ENCODE data around the gene POLDIP3. TPM values are rescaled to one million over a fixed set of nuclear protein-coding genes. Genes with fewer than 3 reads are reported as not detected.
"Not testable (repeated sequence)": the region's sequence is repeated elsewhere in the genome, so short reads cannot be mapped to it uniquely, and the experiment has no call there.

Gene POLDIP3
- total RNA-seq, 8 experiments from 2014 or later: 35.5 to 63.0 (median 54.1) TPM

DNA sequence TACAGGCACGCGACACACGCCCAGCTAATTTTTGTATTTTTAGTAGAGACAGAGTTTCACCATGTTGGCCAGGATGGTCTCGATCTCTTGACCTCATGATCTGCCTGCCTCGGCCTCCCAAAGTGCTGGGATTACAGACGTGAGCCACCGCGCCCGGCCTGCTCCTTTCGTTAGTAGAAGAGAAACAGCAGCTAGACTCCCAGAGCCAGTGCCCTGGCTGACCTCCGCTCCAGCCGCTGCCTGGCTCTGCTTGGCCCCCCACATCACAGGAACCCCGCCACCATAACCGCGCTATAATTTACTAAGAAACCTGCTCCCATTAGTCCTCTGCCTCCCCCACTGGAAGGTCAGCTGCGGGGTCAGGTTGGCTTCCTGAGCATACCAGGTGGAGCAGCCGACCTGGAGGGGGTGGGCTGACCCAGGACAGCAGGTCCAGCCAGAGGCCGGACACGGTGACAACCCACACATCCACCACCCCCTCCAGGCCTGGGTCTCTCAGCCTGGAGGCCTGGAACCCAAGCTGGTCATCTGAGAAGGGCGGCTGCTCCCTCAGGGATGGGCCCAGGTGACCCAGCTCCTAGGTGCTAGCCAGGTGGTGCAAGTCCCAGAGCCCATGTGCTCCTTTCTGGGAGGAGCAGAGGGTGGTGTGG is 7.5 kb upstream of the POLDIP3 start:
- Histone ChIP-seq H3K4me1 (replicated peaks in 1 of 2) (no peaks in the 10 kb centered on the region), H3K4me3 (no peak overlapping the region), H3K27ac (no peak overlapping the region)
- no peak for ATAC-seq (replicated peaks in 6 of 8)
- in situ Hi-C loops (cut with MboI; ENCODE audit: low pct_unique_long_range_greater_than_20kb in 2 of 9, low sequenced_read_pairs in 9 of 9, unreplicated experiment in 9 of 9): no loop called here
- 93 to 100% (median 100%) methylated on average over 1 to 6 of the region's 20 CpGs; no CpG with 5 or more reads in 5 of the 10 experiments for WGBS, 10 experiments

DNA sequence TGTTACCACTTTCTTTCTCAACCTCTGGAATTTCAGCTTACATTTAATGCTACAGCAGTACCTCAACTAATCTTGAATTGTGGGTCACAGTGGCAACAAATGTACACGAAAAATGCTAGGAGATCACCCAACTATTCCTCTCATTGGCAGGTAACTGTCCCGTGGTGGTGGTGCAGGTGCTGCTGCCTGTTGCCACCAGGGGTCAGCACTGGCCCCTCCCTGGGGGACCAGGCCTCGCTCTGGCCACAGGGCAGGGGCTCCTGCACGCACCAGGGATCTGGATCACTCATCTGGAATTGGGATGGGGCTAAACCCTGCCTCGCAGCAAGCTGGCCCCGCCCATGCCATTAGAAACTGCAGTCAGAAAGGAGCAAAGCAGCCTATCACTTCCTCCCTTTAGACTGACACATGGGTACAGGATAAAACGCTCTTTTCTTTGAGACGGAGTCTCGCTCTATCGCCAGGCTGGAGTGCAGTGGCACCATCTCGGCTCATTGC is 6.9 kb upstream of the POLDIP3 start:
- in situ Hi-C loops (cut with MboI; ENCODE audit: low pct_unique_long_range_greater_than_20kb in 2 of 9, low sequenced_read_pairs in 9 of 9, unreplicated experiment in 9 of 9): no loop called here
- H3K4me1 ChIP-seq (replicated peaks in 1 of 2): no peaks in the 10 kb centered on the region
- 0 to 40% (median 11%) methylated on average over 1 to 3 of the region's 11 CpGs; no CpG with 5 or more reads in 5 of the 10 experiments for WGBS, 10 experiments
- no peak overlapping the region for H3K4me3 ChIP-seq
- ATAC-seq (replicated peaks in 6 of 8): peak; percentile 81 to 97 (median 84)
- no peak overlapping the region for H3K27ac ChIP-seq

DNA sequence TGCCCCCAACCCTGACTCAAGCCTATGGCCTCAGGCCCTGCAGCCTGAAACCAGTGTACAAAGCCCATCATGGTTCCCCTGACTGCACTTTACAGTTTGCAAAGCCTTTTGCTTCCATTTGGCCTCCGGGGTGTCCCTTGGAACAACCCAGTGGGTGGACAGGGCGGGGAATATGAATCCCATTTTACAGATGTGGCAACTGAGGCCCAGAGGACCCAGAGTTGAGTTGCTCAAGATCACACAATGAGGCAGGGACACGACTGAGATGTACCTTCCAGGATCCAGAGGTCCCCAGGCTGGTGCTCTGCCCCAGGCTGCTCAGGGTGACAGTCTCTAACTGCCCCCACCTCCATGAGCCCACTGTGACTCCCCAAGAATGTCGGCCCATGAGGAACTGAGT is 5.4 kb upstream of the POLDIP3 start:
- ATAC-seq (replicated peaks in 6 of 8): no peak
- peaks cover 7% of the 10 kb centered on the region in 2 donors for H3K4me1 ChIP-seq (replicated peaks in 1 of 2)
- 100% methylated on average over 1 to 2 of the region's 4 CpGs; no CpG with 5 or more reads in 8 of the 10 experiments for WGBS, 10 experiments
- H3K27ac ChIP-seq: no peak overlapping the region
- H3K4me3 ChIP-seq: no peak overlapping the region
- in situ Hi-C loops (cut with MboI; ENCODE audit: low pct_unique_long_range_greater_than_20kb in 2 of 9, low sequenced_read_pairs in 9 of 9, unreplicated experiment in 9 of 9): no loop called here

DNA sequence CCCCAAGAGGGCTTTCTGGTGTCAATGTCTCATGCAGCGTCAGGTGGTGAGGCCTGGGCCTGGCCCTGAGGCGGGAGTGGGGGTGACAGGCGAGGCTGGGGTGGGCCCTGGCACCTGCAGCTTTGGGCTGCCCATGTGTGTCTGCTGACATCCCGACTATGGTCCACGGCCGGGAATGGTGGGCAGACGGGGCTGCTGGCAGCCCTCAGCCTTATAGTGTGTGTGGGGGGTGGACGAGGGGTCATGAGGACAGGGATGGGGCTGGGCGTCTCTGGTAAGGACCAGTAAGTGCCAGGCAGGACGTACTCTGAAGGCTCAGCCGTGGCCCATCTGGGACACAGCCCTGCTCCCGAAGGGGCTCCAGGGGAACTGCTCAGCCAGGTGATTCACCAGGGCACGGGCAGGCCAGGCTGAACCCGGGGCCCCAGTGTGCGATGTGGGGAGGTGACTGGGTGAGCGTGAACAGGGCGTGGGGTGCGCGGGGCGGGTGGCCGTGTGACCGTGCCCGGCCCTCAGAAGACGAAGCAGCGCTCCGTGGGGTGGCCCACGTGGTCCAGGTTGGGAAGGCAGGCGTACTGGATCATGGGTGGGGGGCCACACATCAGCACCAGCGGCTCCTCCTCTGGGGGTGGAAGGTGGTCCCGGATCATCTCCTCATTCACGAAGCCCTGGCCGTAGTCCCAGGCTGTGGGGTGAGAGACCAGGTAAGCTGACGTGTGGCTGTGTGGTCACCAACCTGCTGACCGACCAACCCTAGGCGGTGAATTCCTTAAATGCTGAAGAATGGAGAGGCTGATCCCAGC is 4.8 kb upstream of the POLDIP3 start:
- peaks cover 7% of the 10 kb centered on the region in 2 donors for H3K4me1 ChIP-seq (replicated peaks in 1 of 2)
- no peak overlapping the region for H3K4me3 ChIP-seq
- in situ Hi-C loops (cut with MboI; ENCODE audit: low pct_unique_long_range_greater_than_20kb in 2 of 9, low sequenced_read_pairs in 9 of 9, unreplicated experiment in 9 of 9): no loop called here
- H3K27ac ChIP-seq: no peak overlapping the region
- ATAC-seq (replicated peaks in 6 of 8): no peak
- WGBS, 10 experiments: 80 to 100% (median 100%) methylated on average over 1 of the region's 35 CpGs; no CpG with 5 or more reads in 7 of the 10 experiments

DNA sequence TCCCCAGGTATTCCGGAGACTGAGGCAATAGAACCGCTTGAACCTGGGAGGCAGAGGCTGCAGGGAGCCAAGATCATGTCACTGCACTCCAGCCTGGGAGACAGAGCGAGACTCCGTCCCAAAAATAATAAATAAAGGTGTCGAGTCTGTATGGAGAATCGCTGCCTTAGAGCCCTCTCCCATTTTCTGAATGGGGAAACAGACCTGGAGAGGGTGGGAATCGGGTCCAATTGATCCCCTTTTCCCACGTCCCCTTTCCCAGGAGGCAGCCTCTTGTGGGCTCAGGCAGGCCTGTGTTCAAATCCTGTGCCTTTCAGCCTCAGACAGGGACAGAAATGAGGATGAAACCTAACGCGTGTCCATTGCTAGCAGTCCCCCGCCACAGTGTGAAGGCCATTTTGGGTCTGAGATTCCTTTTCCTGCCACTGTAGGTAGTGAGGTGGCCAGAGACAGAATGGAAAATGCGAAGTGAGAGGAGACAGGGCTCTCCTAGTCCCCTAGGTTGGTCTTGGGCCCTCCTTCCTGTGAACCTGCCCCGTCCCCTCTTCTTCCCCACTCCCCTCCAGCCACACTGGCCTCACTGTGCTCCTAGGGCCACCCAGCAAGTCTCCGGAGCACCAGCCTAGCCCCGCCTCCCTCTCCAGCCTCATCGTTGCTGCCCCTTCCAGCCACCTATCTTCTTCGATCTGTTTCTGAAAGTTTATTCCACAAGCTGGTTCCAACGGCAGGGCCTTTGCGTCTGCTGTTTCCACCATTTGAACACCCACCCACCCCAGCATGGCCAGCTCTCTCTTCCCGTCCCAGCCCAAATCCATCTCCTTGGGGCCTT is 2.7 kb upstream of the POLDIP3 start:
- no peak overlapping the region for H3K27ac ChIP-seq
- in situ Hi-C loops (cut with MboI; ENCODE audit: low pct_unique_long_range_greater_than_20kb in 2 of 9, low sequenced_read_pairs in 9 of 9, unreplicated experiment in 9 of 9): no loop called here
- H3K4me1 ChIP-seq (replicated peaks in 1 of 2): peaks cover 17 to 20% of the 10 kb centered on the region in 2 donors
- 37 to 100% (median 87%) methylated on average over 1 to 8 of the region's 20 CpGs; no CpG with 5 or more reads in 2 of the 10 experiments for WGBS, 10 experiments
- ATAC-seq (replicated peaks in 6 of 8): no peak
- no peak overlapping the region for H3K4me3 ChIP-seq

DNA sequence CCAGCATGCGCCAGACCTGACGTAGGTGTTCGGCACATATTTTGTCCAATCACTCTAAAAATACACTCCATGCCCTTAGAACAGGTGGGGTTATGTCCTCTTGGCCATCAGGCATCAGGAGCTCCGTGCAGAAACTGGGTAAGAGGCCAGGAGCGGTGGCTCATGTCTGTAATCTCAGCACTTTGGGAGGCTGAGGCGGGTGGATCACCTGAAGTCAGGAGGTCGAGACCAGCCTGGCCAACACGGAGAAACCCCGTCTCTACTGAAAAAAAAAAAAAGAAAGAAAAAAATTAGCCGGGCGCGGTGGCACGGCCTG is 1.1 kb upstream of the POLDIP3 start:
- Histone ChIP-seq H3K4me1 (replicated peaks in 1 of 2) (peaks cover 19 to 22% of the 10 kb centered on the region in 2 donors), H3K4me3 (peak overlapping the region in 4 of 5 donors; percentile 73 to 88 (median 80)), H3K27ac (peak overlapping the region; percentile 98 to 99)
- peak in 1 of 8 experiments; percentile 0 for ATAC-seq (replicated peaks in 6 of 8)
- 0 to 100% (median 40%) methylated on average over 1 to 9 of the region's 13 CpGs; no CpG with 5 or more reads in 1 of the 10 experiments for WGBS, 10 experiments
- in situ Hi-C loops (cut with MboI; ENCODE audit: low pct_unique_long_range_greater_than_20kb in 2 of 9, low sequenced_read_pairs in 9 of 9, unreplicated experiment in 9 of 9): not testable (repeated sequence)

DNA sequence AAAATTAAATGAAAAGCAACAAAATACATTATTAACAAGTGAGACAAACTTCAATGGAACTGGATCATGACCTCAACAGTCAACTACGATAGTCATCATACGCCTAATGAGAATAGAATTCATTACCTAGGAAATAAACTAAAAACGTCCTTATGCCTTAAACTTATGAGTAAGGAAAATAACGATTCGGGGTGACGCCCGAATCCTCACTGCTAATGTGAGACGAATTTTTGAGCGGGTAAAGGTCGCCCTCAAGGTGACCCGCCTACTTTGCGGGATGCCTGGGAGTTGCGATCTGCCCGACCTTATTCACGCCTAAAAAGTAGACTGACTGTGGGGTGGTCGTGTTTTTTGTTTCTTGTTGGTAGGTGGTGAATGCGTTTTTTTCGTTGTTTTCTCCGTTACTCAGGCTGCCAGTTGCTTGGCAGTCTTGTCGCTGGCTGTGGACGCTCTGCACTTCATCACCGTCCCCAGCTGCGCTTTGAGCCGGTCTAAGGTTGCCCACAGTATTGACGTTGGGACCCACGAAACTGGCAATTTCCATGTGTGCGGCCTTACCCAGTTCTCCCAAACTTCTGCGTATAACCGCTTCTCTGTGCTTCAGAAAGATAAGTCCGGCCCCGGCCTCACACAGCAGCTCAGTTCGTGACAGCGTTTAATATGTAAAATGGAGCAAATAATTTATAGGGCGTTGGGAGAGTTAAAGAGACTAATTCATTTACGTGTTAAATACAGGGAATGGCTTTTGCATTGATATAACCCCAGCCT is 593 bp upstream of the POLDIP3 start:
- WGBS, 10 experiments: 0 to 7% (median 1%) methylated on average over 1 to 19 of the region's 35 CpGs
- Histone ChIP-seq H3K4me3 (peak overlapping the region; percentile 63 to 88 (median 79)), H3K4me1 (replicated peaks in 1 of 2) (peaks cover 19 to 22% of the 10 kb centered on the region in 2 donors), H3K27ac (peak overlapping the region; percentile 98 to 99)
- in situ Hi-C loops (cut with MboI; ENCODE audit: low pct_unique_long_range_greater_than_20kb in 2 of 9, low sequenced_read_pairs in 9 of 9, unreplicated experiment in 9 of 9): no loop called here
- peak; percentile 58 to 79 (median 72) for ATAC-seq (replicated peaks in 6 of 8)

DNA sequence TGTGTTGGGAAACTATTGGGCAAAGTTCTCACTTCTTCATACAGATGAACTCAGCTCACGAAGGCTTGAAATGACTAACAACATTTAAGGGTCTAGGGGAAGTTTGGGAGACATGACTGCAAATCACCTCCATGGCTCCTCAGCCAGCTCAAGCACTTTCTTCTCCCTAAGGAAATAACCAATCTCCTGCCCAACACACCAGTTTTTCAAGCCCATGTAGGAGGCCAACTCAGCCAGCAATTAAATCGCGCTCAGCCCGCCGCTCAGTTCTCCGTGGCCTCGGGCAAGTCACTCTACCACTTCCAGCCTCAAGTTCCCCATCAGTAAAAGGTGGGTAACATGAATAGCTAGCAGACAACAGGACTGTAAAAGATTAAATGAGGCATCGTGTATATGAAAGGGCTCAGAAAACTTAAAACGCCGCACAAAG is 796 bp downstream of the POLDIP3 start:
- Histone ChIP-seq H3K4me1 (replicated peaks in 1 of 2) (peaks cover 27 to 33% of the 10 kb centered on the region in 2 donors), H3K27ac (peak overlapping the region; percentile 98 to 99), H3K4me3 (peak overlapping the region; percentile 63 to 88 (median 79))
- in situ Hi-C loops (cut with MboI; ENCODE audit: low pct_unique_long_range_greater_than_20kb in 2 of 9, low sequenced_read_pairs in 9 of 9, unreplicated experiment in 9 of 9): no loop called here
- WGBS, 10 experiments: 0 to 7% (median 3%) methylated on average over 1 to 10 of the region's 10 CpGs; no CpG with 5 or more reads in 3 of the 10 experiments
- peak in 2 of 8 experiments; percentile 0 to 2 for ATAC-seq (replicated peaks in 6 of 8)

DNA sequence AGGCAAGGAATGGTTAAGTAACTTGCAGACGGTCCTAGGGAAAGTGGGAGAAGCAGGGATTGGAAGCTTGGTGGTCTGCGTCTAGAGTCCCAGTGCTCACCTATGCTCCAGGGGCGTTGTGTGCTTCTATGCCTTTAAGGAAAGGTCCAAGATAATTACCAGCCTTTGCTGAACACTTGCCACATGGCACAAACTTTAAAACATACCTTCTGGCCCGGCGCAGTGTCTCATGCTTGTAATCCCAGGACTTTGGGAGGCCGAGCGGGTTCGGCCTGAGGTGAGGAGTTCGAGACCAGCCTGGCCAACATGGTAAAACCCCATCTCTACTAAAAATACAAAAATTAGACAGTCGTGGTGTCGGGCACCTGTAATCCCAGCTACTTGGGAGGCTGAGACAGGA is 2.3 kb downstream of the POLDIP3 start:
- H3K4me1 ChIP-seq (replicated peaks in 1 of 2): peaks cover 33 to 38% of the 10 kb centered on the region in 2 donors
- in situ Hi-C loops (cut with MboI; ENCODE audit: low pct_unique_long_range_greater_than_20kb in 2 of 9, low sequenced_read_pairs in 9 of 9, unreplicated experiment in 9 of 9): no loop called here
- no peak overlapping the region for H3K27ac ChIP-seq
- WGBS, 10 experiments: 86 to 100% (median 94%) methylated on average over 5 to 10 of the region's 11 CpGs; no CpG with 5 or more reads in 5 of the 10 experiments
- ATAC-seq (replicated peaks in 6 of 8): no peak
- no peak overlapping the region for H3K4me3 ChIP-seq

DNA sequence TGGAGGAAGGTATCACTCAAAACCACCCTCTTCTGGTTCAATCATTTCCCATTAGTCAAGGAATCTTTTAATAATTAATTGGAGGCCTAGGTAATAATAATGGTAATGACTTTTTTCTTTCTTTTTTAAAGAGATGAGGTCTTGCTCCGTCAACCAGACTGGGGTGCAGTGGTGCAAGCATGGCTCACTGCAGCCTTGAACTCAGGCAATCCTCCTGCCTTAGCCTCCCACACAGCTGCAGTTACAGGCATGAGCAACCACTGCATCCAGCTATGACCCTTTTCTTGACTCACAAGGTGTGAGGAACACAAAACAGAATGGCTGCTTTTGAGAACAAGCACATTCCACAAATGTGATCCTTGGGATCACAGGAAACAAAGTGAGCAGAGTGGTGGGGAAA is 3.6 kb downstream of the POLDIP3 start:
- 43 to 100% (median 83%) methylated on average over 1 of the region's 1 CpG; no CpG with 5 or more reads in 6 of the 10 experiments for WGBS, 10 experiments
- Histone ChIP-seq H3K27ac (no peak overlapping the region), H3K4me1 (replicated peaks in 1 of 2) (peaks cover 32 to 38% of the 10 kb centered on the region in 2 donors), H3K4me3 (no peak overlapping the region)
- in situ Hi-C loops (cut with MboI; ENCODE audit: low pct_unique_long_range_greater_than_20kb in 2 of 9, low sequenced_read_pairs in 9 of 9, unreplicated experiment in 9 of 9): no loop called here
- no peak for ATAC-seq (replicated peaks in 6 of 8)

DNA sequence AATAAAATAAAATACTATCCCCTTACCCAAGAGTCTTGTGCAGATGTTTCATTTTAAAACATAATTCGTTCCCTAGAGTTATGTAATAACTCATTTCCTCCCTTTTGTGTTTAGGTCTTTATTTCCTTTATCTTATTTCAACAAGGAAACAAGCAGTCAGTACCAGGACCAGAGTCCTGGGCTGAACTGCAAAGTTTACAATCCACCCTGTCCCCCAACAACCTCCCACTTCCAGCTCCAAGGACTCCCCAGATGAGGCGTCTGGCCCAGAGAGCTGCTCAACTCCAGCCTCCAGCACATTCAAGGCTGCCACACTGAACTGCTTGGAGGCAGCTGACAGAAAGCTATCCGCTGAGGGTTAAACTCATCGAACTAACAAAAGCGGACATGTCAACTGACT is 4.5 kb downstream of the POLDIP3 start:
- peaks cover 27 to 31% of the 10 kb centered on the region in 2 donors for H3K4me1 ChIP-seq (replicated peaks in 1 of 2)
- WGBS, 10 experiments: 59 to 100% (median 96%) methylated on average over 1 to 5 of the region's 5 CpGs; no CpG with 5 or more reads in 2 of the 10 experiments
- no peak for ATAC-seq (replicated peaks in 6 of 8)
- in situ Hi-C loops (cut with MboI; ENCODE audit: low pct_unique_long_range_greater_than_20kb in 2 of 9, low sequenced_read_pairs in 9 of 9, unreplicated experiment in 9 of 9): no loop called here
- H3K4me3 ChIP-seq: no peak overlapping the region
- H3K27ac ChIP-seq: no peak overlapping the region

DNA sequence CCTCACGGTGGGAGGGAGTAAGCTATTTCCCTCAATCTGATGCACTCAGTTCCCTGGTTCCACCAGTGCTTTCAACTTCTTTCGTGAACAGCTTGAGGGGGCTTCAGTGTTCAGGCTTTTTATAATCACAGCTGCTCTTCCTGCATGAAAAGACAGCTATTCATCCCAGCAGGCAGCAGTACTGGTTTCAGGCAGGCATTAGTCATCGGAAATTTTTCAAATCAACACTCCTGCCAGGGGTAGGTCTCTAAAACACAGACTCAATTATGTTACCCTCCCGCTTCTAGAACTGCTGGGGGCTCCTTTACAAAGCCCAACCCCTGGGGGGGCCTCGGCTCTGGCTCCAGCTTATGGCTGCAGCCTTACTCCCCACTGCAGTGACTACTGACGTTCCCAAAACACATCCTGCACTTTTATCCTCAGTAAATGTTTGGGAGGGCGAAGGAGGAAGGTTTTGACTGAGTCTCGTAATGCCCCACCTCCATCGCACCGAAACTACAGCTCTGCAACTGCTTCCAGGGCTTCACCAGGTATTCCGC is 5.8 kb downstream of the POLDIP3 start:
- 0 to 67% (median 32%) methylated on average over 1 to 8 of the region's 11 CpGs; no CpG with 5 or more reads in 1 of the 10 experiments for WGBS, 10 experiments
- ATAC-seq (replicated peaks in 6 of 8): peak; percentile 60 to 87 (median 74)
- Histone ChIP-seq H3K4me3 (peak overlapping the region in 2 of 5 donors; percentile 8 to 10), H3K27ac (peak overlapping the region; percentile 4 to 78), H3K4me1 (replicated peaks in 1 of 2) (peaks cover 27 to 31% of the 10 kb centered on the region in 2 donors)
- in situ Hi-C loops (cut with MboI; ENCODE audit: low pct_unique_long_range_greater_than_20kb in 2 of 9, low sequenced_read_pairs in 9 of 9, unreplicated experiment in 9 of 9): no loop called here
